GM11168 (cell line): ENCODE results near the gene TNFRSF14.
"Not testable (repeated sequence)": the region's sequence is repeated elsewhere in the genome, so short reads cannot be mapped to it uniquely, and the experiment has no call there.

Source experiments
- in situ Hi-C: fragments of 300-500 bp; cut with MboI; formaldehyde crosslinking; loops from one replicate; pipeline ENCODE4 v1.12.0; 2022; ENCODE audit warnings: low sequenced_read_pairs; ENCODE audit not compliant: unreplicated experiment

TNFRSF14 gene

GRCh38 chr1:2535455-2535854, 20.7 kb upstream of the TNFRSF14 start:
- in situ Hi-C loops: no loop called here

DNA sequence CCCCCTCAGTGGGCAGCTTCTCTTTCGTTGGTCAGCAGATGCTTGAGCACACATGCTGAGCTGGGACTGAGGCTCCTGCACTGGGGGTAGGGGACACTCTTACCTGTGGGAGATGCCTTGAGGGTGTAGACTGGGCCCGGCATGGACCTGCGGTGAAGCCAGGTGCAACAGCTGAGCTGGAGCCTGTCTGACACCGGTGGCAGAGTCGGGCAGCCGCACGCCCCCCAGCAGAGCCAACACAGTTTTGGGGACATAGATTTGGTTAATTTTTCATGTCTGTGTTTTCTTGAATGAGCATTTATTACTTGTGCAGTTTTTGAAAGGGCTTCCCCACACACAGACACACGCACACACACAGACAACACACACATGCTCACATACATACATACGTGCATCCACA, 20.2 kb upstream of the TNFRSF14 start:
- in situ Hi-C loops: no loop called here

- in situ Hi-C loops: no loop called here
These were observed 18.4 kb upstream of the TNFRSF14 start for GRCh38 chr1:2537784-2538115.

DNA sequence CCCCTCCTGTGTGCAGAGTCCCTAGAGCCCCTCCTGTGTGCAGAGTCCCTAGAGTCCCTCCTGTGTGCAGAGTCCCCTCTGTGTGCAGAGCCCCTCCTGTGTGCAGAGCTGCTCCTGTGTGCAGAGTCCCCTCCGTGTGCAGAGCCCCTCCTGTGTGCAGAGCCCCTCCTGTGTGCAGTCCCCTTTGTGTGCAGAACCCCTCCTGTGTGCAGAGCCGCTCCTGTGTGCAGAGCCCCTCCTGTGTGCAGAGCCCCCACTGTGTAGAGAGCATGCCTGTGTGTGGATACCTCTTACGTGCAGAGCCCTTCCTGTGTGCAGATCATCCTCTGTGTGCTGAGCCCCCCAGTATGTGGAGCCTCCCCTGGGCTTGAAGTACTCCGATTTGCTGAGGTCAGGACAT, 17.8 kb upstream of the TNFRSF14 start:
- in situ Hi-C loops: no loop called here

- in situ Hi-C loops: no loop called here
These were observed 17.3 kb upstream of the TNFRSF14 start for GRCh38 chr1:2538872-2539271.

GRCh38 chr1:2539312-2539907, 16.8 kb upstream of the TNFRSF14 start:
- in situ Hi-C loops: no loop called here

DNA sequence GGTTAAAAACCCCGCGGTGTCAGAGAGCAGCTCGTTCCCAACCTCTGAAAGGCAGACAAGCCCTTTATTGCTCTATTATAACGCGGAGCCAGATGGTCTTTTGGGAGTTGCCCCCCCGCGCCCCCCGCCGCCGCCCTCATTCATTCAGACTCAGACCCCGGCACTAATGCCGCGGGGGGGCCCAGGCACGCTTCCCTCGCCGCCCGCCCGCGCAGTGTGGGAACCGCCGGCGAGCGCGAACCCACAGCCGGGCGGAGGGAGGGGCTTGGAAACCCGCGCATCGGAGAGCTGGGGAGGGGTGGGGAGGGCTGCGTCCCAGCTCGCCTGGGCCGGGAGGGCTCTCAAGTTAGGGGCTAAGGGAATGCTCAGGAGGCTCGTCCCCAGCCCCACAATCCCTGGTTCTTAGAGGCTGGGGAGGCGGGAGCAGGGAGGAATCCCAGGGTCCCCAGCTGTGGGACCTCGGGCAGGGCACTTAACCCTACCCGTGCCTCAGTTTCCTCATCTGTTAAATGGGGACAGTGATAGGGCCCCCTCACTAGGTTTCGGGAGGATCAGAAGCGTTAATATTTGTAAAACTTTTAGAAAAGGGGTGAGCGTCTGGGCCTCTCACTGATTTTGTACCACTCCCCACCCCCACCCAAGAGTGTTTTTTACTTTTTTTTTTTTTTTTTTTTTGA, 15.2 kb upstream of the TNFRSF14 start:
- in situ Hi-C loops: no loop called here

DNA sequence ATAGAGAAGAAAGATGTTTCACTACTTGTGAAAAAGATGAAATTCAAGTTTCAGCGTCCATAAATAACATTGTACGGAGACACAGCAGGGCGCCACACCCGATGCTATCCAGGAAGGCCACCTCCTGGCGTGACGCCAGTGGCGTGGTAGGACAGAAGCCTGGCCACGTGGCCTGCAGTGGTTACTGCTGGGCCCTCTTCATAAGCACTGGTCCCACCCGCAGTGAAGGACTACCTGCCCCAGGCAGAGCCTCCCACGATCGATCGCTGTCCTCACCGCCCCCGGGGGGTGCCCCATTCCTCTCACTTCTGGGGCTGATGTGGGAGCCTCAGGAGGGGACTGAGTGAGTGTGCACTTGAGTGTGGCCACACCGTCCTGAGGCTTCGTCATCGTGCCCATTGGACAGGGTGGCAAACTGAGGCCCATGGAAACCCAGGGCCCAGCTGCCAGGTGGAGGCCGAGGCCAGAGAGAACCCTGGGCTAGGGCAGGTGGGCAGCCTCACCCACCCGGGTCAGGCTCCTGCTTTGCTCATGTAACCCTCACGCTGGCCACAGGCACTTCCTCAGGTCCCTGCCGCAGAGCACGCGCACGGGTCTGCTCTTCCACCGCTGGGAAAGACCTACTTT, 14.4 kb upstream of the TNFRSF14 start:
- in situ Hi-C loops: no loop called here

GRCh38 chr1:2542246-2542915, 13.8 kb upstream of the TNFRSF14 start:
- in situ Hi-C loops: no loop called here

DNA sequence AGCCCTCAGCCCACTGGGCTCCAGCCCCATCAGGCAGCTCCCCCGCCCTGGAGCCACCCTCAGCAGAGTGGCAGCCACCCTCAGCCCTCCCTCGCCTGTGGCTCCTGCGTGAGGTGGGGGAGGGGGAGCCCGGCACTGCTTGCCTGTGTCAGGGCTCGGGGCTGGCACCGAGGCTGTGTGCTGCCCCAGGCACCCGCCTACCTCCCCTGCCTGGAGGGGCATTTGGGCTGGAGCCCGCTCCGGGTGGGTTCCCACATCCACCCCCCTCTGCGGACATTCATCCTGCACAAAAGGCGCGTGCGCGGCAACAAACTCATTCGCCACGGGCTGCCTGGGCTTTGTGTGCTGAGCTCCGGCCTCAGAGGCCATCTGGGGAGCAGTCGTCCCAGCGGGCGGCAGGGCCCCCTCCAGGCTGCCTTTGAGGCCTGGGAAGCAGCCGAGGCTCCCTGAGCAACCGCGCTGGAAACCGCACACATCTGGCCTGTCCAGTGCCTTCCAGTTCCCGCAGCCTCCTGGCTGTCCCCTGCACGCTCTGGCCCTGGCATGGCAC, 12.6 kb upstream of the TNFRSF14 start:
- in situ Hi-C loops: no loop called here

DNA sequence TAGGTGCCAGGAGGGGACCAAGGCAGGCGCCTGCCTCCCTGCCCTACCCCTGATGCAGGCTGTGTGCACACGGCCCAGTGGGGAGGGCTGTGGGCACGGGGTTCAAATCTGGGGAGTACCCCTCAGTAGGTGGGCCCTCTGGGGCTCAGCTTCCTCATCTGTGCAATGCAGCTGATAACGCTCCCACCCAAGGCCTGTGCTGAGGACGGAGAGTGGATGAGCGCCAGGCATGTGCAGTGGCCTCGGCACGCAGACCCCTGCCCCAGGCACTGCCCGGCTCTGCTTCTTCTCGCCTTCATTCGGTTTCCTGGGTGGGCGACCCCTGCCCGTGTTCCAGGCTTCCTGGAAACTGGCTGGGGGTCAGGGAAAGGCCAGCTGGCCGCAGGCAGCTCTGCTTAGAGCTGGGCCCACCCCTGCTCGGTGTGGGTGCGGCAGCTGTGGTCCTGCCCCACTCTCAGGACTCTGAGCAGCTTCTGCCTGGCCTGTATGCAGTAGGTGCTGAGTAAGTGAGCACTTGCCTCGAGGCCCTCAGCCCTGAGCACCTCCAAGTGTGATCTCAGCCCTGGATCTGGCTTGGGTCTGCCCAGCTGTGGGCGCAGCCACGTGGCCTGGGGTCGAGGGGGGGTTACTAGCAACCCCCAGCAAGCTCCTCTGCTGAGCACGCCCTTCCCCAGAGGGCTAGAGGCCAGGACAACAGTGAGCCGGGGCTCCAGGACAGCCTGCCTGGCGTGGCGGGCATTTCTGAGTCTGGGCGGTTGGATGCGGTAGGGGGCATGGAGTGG, 11.9 kb upstream of the TNFRSF14 start:
- in situ Hi-C loops: no loop called here

DNA sequence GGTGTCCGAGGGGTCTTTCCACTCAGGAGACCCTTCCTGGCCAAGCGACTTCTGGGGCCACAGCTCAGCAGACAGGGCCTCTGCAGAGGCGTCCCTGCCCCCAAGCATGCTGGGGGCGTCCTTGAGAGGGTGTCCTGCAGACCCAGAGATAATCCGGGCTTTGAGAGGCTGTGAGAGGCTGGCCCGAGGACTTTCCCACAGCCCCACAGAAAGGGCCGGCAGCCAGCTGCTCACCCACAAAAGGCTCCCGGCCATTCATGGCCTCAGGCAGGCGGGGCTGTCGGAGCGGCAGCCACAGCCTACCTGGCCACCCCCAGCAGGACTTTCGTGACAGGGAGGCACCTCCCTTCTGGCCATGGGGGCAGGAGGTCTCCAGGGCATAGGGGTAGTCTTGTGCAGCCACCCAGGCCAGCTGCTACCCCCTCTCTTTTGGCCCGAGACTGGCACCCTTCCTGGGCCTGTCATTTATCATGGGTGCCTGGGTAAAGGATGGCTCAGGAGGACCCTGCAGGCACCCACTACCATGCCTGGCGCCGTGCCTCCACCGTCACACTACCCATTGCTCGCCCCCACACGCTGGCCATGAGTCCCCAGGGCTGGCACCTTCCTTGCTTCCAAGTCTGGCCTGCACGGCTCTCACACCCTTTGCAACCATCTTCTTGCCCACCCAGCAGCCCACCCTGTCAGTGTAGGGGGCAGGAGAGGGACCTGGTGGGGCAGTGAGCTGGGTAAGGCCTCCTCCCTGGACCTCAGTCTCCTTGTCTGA, 11.1 kb upstream of the TNFRSF14 start:
- in situ Hi-C loops: no loop called here

GRCh38 chr1:2545754-2546514, 10.2 kb upstream of the TNFRSF14 start:
- in situ Hi-C loops: no loop called here

DNA sequence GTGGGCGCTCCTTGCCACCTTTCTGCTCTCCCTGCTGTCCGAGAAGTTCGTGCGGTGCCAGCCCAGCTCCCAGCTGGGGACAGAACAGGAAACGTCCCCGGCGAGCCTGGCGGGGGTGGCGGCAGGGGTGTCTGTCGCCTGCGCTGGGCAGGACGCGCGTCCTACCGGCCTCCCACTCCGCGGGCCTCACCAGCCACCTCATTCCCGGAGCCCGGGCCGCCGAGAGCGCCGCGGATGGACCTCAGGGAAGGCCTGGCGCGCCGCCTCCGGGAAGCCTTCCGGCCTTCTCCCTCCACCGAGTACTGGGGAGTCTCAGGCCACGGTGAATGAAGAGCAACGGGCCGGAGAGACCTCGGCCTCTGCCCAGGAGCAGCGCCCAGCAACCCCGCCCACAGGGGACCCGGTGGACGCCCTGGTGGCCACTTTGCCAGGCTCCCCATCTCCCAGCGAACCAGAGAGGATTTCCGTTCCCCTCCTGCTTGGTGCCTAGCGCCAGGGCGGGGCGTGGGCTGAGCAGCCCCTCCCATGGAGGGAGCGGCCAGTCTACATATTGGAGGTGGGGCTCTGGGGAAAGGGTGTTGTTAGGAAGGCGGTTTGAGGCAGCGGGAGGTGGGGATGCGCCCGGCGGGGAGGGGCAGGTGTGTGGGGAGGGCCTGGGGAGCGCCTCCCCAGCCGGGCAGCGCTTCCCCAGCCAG, 9.5 kb upstream of the TNFRSF14 start:
- in situ Hi-C loops: no loop called here

DNA sequence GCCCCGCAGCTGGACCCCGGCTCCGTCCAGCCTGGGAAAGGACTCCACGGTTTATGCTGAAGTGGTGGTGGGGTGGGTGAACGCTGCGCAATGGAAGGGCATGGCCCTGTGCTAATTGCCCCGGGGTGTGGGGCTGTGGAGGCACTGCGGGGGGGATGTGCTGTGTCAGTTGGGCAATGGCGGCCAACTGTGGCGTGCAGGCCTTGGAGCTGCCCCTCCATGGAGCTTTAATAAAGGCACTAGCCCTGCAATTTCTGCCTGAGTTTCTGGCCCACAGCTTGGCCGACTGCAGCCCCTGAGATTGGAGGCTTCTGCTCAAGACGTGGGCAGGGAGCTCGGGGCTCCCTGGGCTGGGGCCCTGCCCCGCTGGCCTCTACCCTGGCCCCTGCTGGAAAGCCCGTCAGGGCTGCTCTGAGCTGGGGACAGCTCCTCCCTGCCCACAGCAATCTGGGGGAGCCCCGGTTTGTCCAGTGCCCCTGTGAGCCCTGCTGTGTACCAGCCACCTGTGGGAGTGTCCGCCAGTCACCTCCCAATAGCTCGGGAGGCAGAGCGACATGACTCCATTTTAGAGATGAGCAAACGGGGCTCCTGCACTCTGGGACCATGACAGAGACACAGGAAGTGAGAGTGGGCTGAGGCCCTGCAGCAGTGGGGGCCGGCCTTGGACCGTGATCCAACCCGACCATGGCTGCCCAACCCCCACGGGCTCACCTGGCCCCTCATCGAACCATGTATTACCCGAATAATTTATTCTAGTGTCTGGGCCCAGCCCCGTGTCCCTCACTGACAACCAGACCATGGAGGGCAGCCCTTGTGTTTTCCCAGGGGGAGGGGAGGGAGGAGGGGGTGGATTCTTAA, 8.7 kb upstream of the TNFRSF14 start:
- in situ Hi-C loops: no loop called here

DNA sequence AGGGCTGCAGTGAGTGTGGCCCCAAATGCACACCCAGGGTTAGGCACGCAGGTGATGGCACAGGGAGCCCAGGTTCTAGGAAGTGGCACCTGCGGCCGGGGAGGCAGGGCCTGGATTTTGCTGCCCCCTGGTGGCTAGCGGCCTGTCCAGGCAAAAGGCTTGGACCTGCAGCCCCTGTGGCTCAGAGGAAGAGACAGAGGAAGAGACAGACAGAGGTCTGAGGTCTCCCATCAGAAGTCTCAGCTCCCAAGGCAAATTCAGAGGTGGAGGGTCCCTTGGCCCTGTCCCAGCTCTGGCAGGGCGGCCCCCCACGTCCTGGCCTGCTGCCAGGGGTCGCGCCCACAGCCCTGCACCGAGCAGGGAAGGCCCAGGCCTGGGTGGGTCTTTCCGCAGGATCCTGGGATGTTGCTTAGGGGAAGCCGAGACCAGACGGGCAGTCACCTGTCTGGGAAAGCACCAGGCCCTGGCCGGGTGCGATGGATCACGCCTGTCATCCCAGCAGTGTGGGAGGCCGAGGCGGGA, 8.0 kb upstream of the TNFRSF14 start:
- in situ Hi-C loops: no loop called here

- in situ Hi-C loops: not testable (repeated sequence)
These were observed 6.7 kb upstream of the TNFRSF14 start for GRCh38 chr1:2549367-2550029.
